Suppressor macrophage treated with lipopolysaccharide for 4 hours (primary cell): ENCODE data around the gene LILRB5.
A peak's percentile ranks its signal among the peaks of the same experiment; 100 is the strongest.
"Not testable (repeated sequence)": the region's sequence is repeated elsewhere in the genome, so short reads cannot be mapped to it uniquely, and the experiment has no call there.

Experiments used
- DNase-seq: peaks from one replicate; pipeline ENCODE4 v3.0.0-alpha.2; 2020

Gene LILRB5

GRCh38 chr19:54240372-54241336 is 16.4 kb downstream of the LILRB5 start:
- not testable (repeated sequence) for DNase-seq

- not testable (repeated sequence) for DNase-seq
Measured at GRCh38 chr19:54239491-54240371, 17.3 kb downstream of the LILRB5 start.

GRCh38 chr19:54233941-54234340 is 23.1 kb downstream of the LILRB5 start:
- DNase-seq, result no peak

- DNase-seq, result peak; percentile 74
Measured at GRCh38 chr19:54231077-54231931, 25.8 kb downstream of the LILRB5 start.

GRCh38 chr19:54230031-54230430 is 27.0 kb downstream of the LILRB5 start:
- no peak for DNase-seq

GRCh38 chr19:54229146-54229545 is 27.9 kb downstream of the LILRB5 start:
- DNase-seq, result no peak

GRCh38 chr19:54224619-54225018 is 32.5 kb downstream of the LILRB5 start:
- DNase-seq, result not testable (repeated sequence)

- DNase-seq, result not testable (repeated sequence)
Measured at GRCh38 chr19:54223937-54224281, 33.2 kb downstream of the LILRB5 start.

- DNase-seq, result not testable (repeated sequence)
Measured at GRCh38 chr19:54223277-54223936, 33.7 kb downstream of the LILRB5 start.

GRCh38 chr19:54222474-54223276 is 34.4 kb downstream of the LILRB5 start, which contains the start of gene LILRB3:
TSS of gene LILRB3 (minus strand) at chr19:54223007. CDS start at chr19:54222976, 31 bp downstream.
- DNase-seq, result not testable (repeated sequence)

- not testable (repeated sequence) for DNase-seq
Measured at GRCh38 chr19:54221947-54222346, 35.1 kb downstream of the LILRB5 start.

- DNase-seq, result not testable (repeated sequence)
Measured at GRCh38 chr19:54219702-54220101, 37.4 kb downstream of the LILRB5 start.

GRCh38 chr19:54218960-54219661 is 38.0 kb downstream of the LILRB5 start:
- no peak for DNase-seq

GRCh38 chr19:54218259-54218658 is 38.8 kb downstream of the LILRB5 start:
- DNase-seq, result no peak

- DNase-seq, result not testable (repeated sequence)
Measured at GRCh38 chr19:54217517-54218247, 39.4 kb downstream of the LILRB5 start.

GRCh38 chr19:54216869-54217268 is 40.2 kb downstream of the LILRB5 start:
- no peak for DNase-seq

GRCh38 chr19:54214734-54215133 is 42.3 kb downstream of the LILRB5 start:
- DNase-seq, result not testable (repeated sequence)

GRCh38 chr19:54214217-54214616 is 42.9 kb downstream of the LILRB5 start:
- not testable (repeated sequence) for DNase-seq

- peak; percentile 25 for DNase-seq
Measured at GRCh38 chr19:54211235-54211634, 45.8 kb downstream of the LILRB5 start.
